ENCODE measurements around the gene DCXR.

DNA sequence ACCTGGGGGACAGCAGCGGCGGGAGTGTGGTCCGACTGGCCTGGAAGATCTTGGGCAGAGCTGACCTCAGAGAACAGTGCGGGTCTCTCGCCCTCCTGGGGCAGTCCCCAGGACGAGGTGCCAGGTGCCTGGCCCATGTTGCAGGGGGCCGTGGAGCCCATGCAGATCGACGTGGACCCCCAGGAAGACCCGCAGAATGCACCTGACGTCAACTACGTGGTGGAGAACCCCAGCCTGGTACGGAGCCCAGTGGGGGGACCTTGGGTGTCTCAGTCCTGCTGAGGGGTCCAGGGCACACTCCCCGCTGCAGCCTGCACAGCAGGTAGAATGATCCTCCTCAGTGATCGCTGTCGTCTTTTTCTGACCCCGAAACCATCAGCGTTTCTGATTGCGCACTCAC lies 15.6 kb upstream of the DCXR start:
- no peak for TF ChIP-seq EZH2 (IDR thresholded peaks at IDR 0.05; ENCODE audit: borderline replicate concordance, low read depth, low read length, severe bottlenecking)
- TF ChIP-seq, protein P1, sequence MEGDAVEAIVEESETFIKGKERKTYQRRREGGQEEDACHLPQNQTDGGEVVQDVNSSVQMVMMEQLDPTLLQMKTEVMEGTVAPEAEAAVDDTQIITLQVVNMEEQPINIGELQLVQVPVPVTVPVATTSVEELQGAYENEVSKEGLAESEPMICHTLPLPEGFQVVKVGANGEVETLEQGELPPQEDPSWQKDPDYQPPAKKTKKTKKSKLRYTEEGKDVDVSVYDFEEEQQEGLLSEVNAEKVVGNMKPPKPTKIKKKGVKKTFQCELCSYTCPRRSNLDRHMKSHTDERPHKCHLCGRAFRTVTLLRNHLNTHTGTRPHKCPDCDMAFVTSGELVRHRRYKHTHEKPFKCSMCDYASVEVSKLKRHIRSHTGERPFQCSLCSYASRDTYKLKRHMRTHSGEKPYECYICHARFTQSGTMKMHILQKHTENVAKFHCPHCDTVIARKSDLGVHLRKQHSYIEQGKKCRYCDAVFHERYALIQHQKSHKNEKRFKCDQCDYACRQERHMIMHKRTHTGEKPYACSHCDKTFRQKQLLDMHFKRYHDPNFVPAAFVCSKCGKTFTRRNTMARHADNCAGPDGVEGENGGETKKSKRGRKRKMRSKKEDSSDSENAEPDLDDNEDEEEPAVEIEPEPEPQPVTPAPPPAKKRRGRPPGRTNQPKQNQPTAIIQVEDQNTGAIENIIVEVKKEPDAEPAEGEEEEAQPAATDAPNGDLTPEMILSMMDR (IDR thresholded peaks at IDR 0.05; ENCODE audit: borderline replicate concordance, extremely low read depth, low read length, poor library complexity, severe bottlenecking) = no peak
